Astrocyte (in vitro differentiated cells and primary cell): ENCODE results near the gene SELL. TPM values are rescaled to one million over a fixed set of nuclear protein-coding genes. Genes with fewer than 3 reads are reported as not detected.
"Not testable (repeated sequence)": the region's sequence is repeated elsewhere in the genome, so short reads cannot be mapped to it uniquely, and the experiment has no call there.

ENCODE experiments used
- DNase-seq: peaks from one replicate; pipeline ENCODE4 v3.0.0-alpha.2; 2010; ENCODE audit warnings: low read depth
- FAIRE-seq: peaks from 2 replicates; lab custom pipeline; 2011; peaks lifted over from hg19 to GRCh38; lab: Jason Lieb, UNC
- H2AFZ ChIP-seq: 2 replicates; pipeline ENCODE4 v1.6.0; 2012; ENCODE audit warnings: low read depth, low read length, inconsistent platforms
- H3K27ac ChIP-seq: 2 replicates; pipeline ENCODE4 v1.5.1; 2011; ENCODE audit warnings: low read depth, low read length, inconsistent platforms
- H3K27me3 ChIP-seq: 2 replicates; pipeline ENCODE4 v1.6.0; 2011; ENCODE audit warnings: low read length, inconsistent platforms; ENCODE audit not compliant: insufficient read depth
- H3K36me3 ChIP-seq: 2 replicates; pipeline ENCODE4 v1.5.1; 2011; ENCODE audit warnings: low read length, inconsistent platforms; ENCODE audit not compliant: insufficient read depth
- H3K4me1 ChIP-seq: 2 replicates; pipeline ENCODE4 v1.5.1; 2011; ENCODE audit warnings: low read length, inconsistent platforms; ENCODE audit not compliant: insufficient read depth
- H3K4me2 ChIP-seq: 2 replicates; pipeline ENCODE4 v1.6.0; 2012; ENCODE audit warnings: low read length, inconsistent platforms
- H3K4me3 ChIP-seq: 2 replicates; pipeline ENCODE4 v1.5.1; 2011; ENCODE audit warnings: low read depth, mild to moderate bottlenecking, low read length, inconsistent platforms; ENCODE audit not compliant: insufficient read depth
- H3K79me2 ChIP-seq: 2 replicates; pipeline ENCODE4 v1.6.0; 2012; ENCODE audit warnings: mild to moderate bottlenecking, low read length, inconsistent platforms; ENCODE audit not compliant: insufficient read depth
- H3K9ac ChIP-seq: 2 replicates; pipeline ENCODE4 v1.6.0; 2012; ENCODE audit warnings: mild to moderate bottlenecking, low read length, inconsistent platforms
- H3K9me3 ChIP-seq: 2 replicates; pipeline ENCODE4 v1.5.1; 2012; ENCODE audit warnings: low read depth, mild to moderate bottlenecking, low read length, inconsistent platforms; ENCODE audit not compliant: insufficient read depth
- H4K20me1 ChIP-seq: 2 replicates; pipeline ENCODE4 v1.6.0; 2012; ENCODE audit warnings: low read length, inconsistent platforms; ENCODE audit not compliant: insufficient read depth
- H3K27ac Mint-ChIP-seq: one replicate; pipeline ENCODE4 v1.8.0; 2021; ENCODE audit warnings: mild to moderate bottlenecking, mixed read lengths; ENCODE audit not compliant: unreplicated experiment
- H3K27me3 Mint-ChIP-seq: one replicate; pipeline ENCODE4 v1.8.0; 2021; ENCODE audit warnings: low read depth, mixed read lengths; ENCODE audit not compliant: unreplicated experiment
- H3K36me3 Mint-ChIP-seq: one replicate; pipeline ENCODE4 v1.8.0; 2021; ENCODE audit warnings: low read depth, mixed read lengths; ENCODE audit not compliant: unreplicated experiment
- H3K4me1 Mint-ChIP-seq: one replicate; pipeline ENCODE4 v1.8.0; 2021; ENCODE audit warnings: low read depth, mixed read lengths; ENCODE audit not compliant: unreplicated experiment
- H3K4me3 Mint-ChIP-seq: one replicate; pipeline ENCODE4 v1.8.0; 2021; ENCODE audit warnings: mild to moderate bottlenecking, moderate library complexity, mixed read lengths; ENCODE audit not compliant: unreplicated experiment
- H3K9me3 Mint-ChIP-seq: one replicate; pipeline ENCODE4 v1.8.0; 2021; ENCODE audit warnings: mild to moderate bottlenecking, mixed read lengths; ENCODE audit not compliant: unreplicated experiment
- EZH2 ChIP-seq: IDR thresholded peaks from 2 replicates; pipeline ENCODE4 v1.6.1; 2012; ENCODE audit warnings: mild to moderate bottlenecking, low read length, inconsistent platforms; ENCODE audit not compliant: insufficient read depth
- total RNA-seq: library from RNA; stranded (reverse); gene quantifications from 2 replicates; pipeline ENCODE4 v1.2.1, GENCODE V29; 2021
- TF ChIP-seq, protein P1 (sequence below): IDR thresholded peaks from 2 replicates; pipeline ENCODE4 v1.5.1; 2011; ENCODE audit warnings: low read depth, mild to moderate bottlenecking, inconsistent platforms, low read length, moderate library complexity; ENCODE audit not compliant: insufficient read depth

The SELL gene
- total RNA-seq, 1 donor from 2014 or later = 0.54 TPM

DNA sequence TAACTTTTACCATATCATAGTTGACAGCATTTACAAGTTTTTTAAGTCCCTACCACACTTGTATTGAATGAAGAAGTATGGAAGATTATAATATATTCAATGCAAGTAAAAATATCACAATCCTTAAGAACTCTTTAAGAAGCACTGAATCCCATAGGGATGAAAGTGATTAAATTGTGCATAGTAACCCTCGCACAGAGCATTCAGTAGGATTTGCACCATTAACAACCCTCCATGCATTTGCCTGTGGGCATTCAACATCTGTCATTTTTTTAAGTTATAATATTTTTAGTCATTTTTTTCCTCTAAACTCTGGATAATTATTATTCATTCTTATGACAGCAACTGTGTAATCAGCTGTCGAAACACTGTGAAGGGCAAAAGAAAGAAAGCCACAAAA is 12.3 kb upstream of the SELL start:
- Histone ChIP-seq H3K27me3 (peaks cover 4% of the 10 kb centered on the region), H3K4me2 (no peak overlapping the region), H3K4me3 (no peak overlapping the region), H3K79me2 (no peaks in the 10 kb centered on the region), H2AFZ (no peak overlapping the region), H3K9ac (no peak overlapping the region), H3K36me3 (no peaks in the 10 kb centered on the region), H4K20me1 (no peaks in the 10 kb centered on the region), H3K4me1 (no peaks in the 10 kb centered on the region), H3K27ac (no peak overlapping the region), H3K9me3 (no peaks in the 10 kb centered on the region)
- H3K4me1 Mint-ChIP-seq = no peaks in the 10 kb centered on the region
- H3K4me3 Mint-ChIP-seq = no peak overlapping the region
- no peaks in the 10 kb centered on the region for H3K9me3 Mint-ChIP-seq
- H3K27me3 Mint-ChIP-seq = peaks cover 2% of the 10 kb centered on the region
- no peak for FAIRE-seq
- H3K27ac Mint-ChIP-seq = no peak overlapping the region
- DNase-seq = no peak
- TF ChIP-seq EZH2 = no peak
- TF ChIP-seq, protein P1, sequence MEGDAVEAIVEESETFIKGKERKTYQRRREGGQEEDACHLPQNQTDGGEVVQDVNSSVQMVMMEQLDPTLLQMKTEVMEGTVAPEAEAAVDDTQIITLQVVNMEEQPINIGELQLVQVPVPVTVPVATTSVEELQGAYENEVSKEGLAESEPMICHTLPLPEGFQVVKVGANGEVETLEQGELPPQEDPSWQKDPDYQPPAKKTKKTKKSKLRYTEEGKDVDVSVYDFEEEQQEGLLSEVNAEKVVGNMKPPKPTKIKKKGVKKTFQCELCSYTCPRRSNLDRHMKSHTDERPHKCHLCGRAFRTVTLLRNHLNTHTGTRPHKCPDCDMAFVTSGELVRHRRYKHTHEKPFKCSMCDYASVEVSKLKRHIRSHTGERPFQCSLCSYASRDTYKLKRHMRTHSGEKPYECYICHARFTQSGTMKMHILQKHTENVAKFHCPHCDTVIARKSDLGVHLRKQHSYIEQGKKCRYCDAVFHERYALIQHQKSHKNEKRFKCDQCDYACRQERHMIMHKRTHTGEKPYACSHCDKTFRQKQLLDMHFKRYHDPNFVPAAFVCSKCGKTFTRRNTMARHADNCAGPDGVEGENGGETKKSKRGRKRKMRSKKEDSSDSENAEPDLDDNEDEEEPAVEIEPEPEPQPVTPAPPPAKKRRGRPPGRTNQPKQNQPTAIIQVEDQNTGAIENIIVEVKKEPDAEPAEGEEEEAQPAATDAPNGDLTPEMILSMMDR = no peak
- H3K36me3 Mint-ChIP-seq = no peaks in the 10 kb centered on the region

DNA sequence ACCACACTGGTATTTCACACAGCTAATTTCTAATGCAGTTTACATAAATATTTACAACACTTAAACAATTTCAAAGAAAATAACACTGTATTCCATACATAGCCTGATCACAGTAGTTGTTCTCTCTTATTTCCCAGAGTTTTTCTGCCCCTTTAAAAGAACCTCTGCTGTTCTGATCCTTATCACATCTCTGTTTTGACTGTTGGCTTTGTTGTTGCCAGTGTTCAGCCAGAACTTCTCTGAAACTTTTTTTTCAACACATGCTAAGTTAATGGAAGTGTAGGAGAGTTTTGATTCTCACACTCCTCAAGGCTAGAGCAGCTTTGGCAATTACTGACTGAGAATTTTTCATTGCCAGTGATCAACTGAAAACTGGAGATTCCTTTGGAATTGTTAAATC is 11.4 kb upstream of the SELL start:
- no peak for DNase-seq
- H3K4me3 ChIP-seq = no peak overlapping the region
- TF ChIP-seq EZH2 = no peak
- TF ChIP-seq, protein P1 = no peak
- no peak overlapping the region for H3K27ac Mint-ChIP-seq
- peaks cover 2% of the 10 kb centered on the region for H3K9me3 Mint-ChIP-seq
- no peaks in the 10 kb centered on the region for H3K9me3 ChIP-seq
- H3K36me3 ChIP-seq = no peaks in the 10 kb centered on the region
- no peaks in the 10 kb centered on the region for H3K4me1 ChIP-seq
- H3K4me3 Mint-ChIP-seq = no peak overlapping the region
- no peaks in the 10 kb centered on the region for H4K20me1 ChIP-seq
- no peaks in the 10 kb centered on the region for H3K4me1 Mint-ChIP-seq
- no peaks in the 10 kb centered on the region for H3K79me2 ChIP-seq
- no peak overlapping the region for H2AFZ ChIP-seq
- FAIRE-seq = no peak
- no peak overlapping the region for H3K9ac ChIP-seq
- no peaks in the 10 kb centered on the region for H3K36me3 Mint-ChIP-seq
- no peak overlapping the region for H3K27ac ChIP-seq
- no peak overlapping the region for H3K4me2 ChIP-seq
- peaks cover 4% of the 10 kb centered on the region for H3K27me3 ChIP-seq
- peaks cover 2% of the 10 kb centered on the region for H3K27me3 Mint-ChIP-seq

DNA sequence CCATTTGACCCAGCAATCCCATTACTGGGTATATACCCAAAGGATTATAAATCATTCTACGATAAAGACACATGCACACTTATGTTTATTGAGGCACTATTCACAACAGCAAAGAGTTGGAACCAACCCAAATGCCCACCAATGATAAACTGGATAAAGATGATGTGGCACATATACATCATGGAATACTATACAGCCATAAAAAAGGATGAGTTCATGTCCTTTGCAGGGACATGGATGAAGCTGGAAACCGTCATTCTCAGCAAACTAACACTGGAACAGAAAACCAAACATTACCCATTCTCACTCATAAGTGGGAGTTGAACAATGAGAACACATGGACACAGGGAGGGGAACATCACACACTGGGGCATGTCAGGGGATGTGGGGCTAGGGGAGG is 3.7 kb upstream of the SELL start:
- H3K36me3 ChIP-seq, H3K79me2 ChIP-seq, H3K4me3 Mint-ChIP-seq, H2AFZ ChIP-seq, H3K4me3 ChIP-seq, H4K20me1 ChIP-seq, H3K4me1 Mint-ChIP-seq, FAIRE-seq, DNase-seq, H3K9me3 ChIP-seq, H3K4me1 ChIP-seq, H3K4me2 ChIP-seq, H3K27me3 ChIP-seq, H3K27ac Mint-ChIP-seq, H3K36me3 Mint-ChIP-seq, H3K27me3 Mint-ChIP-seq, H3K27ac ChIP-seq, H3K9ac ChIP-seq: not testable (repeated sequence)
- peaks cover 11% of the 10 kb centered on the region for H3K9me3 Mint-ChIP-seq

DNA sequence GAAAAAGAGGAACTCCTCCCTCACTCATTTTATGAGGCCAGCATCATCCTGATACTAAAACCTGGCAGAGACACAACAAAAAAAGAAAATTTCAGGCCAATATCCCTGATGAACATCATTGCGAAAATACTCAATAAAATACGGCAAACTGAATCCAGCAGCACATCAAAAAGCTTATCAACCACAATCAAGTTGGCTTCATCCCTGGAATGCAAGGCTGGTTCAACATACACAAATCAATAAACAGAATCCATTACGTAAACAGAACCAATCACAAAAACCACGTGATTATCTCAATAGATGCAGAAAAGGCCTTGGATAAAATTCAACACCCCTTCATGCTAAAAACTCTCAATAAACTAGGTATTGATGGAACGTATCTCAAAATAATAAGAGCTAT is 1.7 kb upstream of the SELL start:
- FAIRE-seq, H3K79me2 ChIP-seq, DNase-seq, H3K4me1 ChIP-seq, H2AFZ ChIP-seq, H3K27me3 Mint-ChIP-seq, H3K27ac ChIP-seq, H3K27me3 ChIP-seq, H3K9ac ChIP-seq, H3K9me3 ChIP-seq, H3K9me3 Mint-ChIP-seq, H3K4me3 ChIP-seq, H3K4me1 Mint-ChIP-seq, H3K4me3 Mint-ChIP-seq, H3K4me2 ChIP-seq, H4K20me1 ChIP-seq, H3K36me3 ChIP-seq, H3K36me3 Mint-ChIP-seq, H3K27ac Mint-ChIP-seq: not testable (repeated sequence)
